HG02798 (cell line): ENCODE results near the gene DACH1.

ENCODE experiments used
- ATAC-seq: cut with Tn5 transposase; IDR thresholded peaks from one replicate; pipeline ENCODE4 v1.9.1; 2021; ENCODE audit warnings: mild to moderate bottlenecking; ENCODE audit not compliant: unreplicated experiment, poor library complexity

Gene DACH1

GRCh38 chr13:71830736-71831135 lies 36.3 kb downstream of the DACH1 start:
- ATAC-seq, result no peak

- no peak for ATAC-seq
Measured at GRCh38 chr13:71830323-71830722, 36.7 kb downstream of the DACH1 start.

- ATAC-seq, result no peak
Measured at GRCh38 chr13:71829547-71829946, 37.5 kb downstream of the DACH1 start.

- no peak for ATAC-seq
Measured at GRCh38 chr13:71828564-71828963, 38.4 kb downstream of the DACH1 start.

GRCh38 chr13:71828117-71828516 lies 38.9 kb downstream of the DACH1 start:
- no peak for ATAC-seq

GRCh38 chr13:71827241-71827640 lies 39.8 kb downstream of the DACH1 start:
- ATAC-seq, result no peak

- no peak for ATAC-seq
Measured at GRCh38 chr13:71820699-71821098, 46.3 kb downstream of the DACH1 start.

- no peak for ATAC-seq
Measured at GRCh38 chr13:71817335-71817734, 49.7 kb downstream of the DACH1 start.

GRCh38 chr13:71814806-71815360 lies 52.1 kb downstream of the DACH1 start:
- no peak for ATAC-seq

- no peak for ATAC-seq
Measured at GRCh38 chr13:71813187-71813586, 53.8 kb downstream of the DACH1 start.

- no peak for ATAC-seq
Measured at GRCh38 chr13:71811344-71811743, 55.7 kb downstream of the DACH1 start.

- no peak for ATAC-seq
Measured at GRCh38 chr13:71808708-71809107, 58.3 kb downstream of the DACH1 start.

- no peak for ATAC-seq
Measured at GRCh38 chr13:71806886-71807285, 60.1 kb downstream of the DACH1 start.

GRCh38 chr13:71803066-71803465 lies 63.9 kb downstream of the DACH1 start:
- ATAC-seq, result no peak

- no peak for ATAC-seq
Measured at GRCh38 chr13:71801781-71802180, 65.2 kb downstream of the DACH1 start.

GRCh38 chr13:71801165-71801760 lies 65.7 kb downstream of the DACH1 start:
- no peak for ATAC-seq

GRCh38 chr13:71799324-71799723 lies 67.7 kb downstream of the DACH1 start:
- no peak for ATAC-seq

- ATAC-seq, result no peak
Measured at GRCh38 chr13:71798707-71799106, 68.3 kb downstream of the DACH1 start.

GRCh38 chr13:71797517-71797916 lies 69.5 kb downstream of the DACH1 start:
- ATAC-seq, result no peak

- ATAC-seq, result no peak
Measured at GRCh38 chr13:71789693-71790329, 77.2 kb downstream of the DACH1 start.

GRCh38 chr13:71789037-71789436 lies 78.0 kb downstream of the DACH1 start:
- ATAC-seq, result no peak

GRCh38 chr13:71787414-71787813 lies 79.6 kb downstream of the DACH1 start:
- no peak for ATAC-seq
